HepG2 (cell line): ENCODE results near the gene TLNRD1. TPM values are rescaled to one million over a fixed set of nuclear protein-coding genes. Genes with fewer than 3 reads are reported as not detected.

Experiments used
- ATAC-seq: fragments of 200-7000 bp; cut with Tn5 transposase; 3 replicates; pipeline ENCODE4 v1.9.1; 2020; ENCODE audit warnings: mild to moderate bottlenecking, moderate library complexity
- BruUV-seq: library from RNA; stranded (reverse); fragments of 400-500 nt; replicated peaks from 2 replicates; lab custom pipeline; 2021; lab: Mats Ljungman, UMichigan
- CTCF ChIA-PET: fragments of 300-600 bp; formaldehyde crosslinking; extraction: SDS; loops from one replicate; lab custom pipeline; 2021; ENCODE audit warnings: low total read pairs, inconsistent platforms, low intra/inter-chr PET ratio; lab: Yijun Ruan, JAX
- POLR2A ChIA-PET: fragments of 350-600 bp; sonication (Branson Sonifier 250); formaldehyde crosslinking; loops from one replicate; lab custom pipeline; 2020; ENCODE audit warnings: antibody characterized with exemption, inconsistent platforms; lab: Yijun Ruan, JAX
- DNase-seq: peaks from one replicate; pipeline ENCODE4 v3.0.0-alpha.2; 2015; ENCODE audit warnings: low spot score
- FAIRE-seq: peaks from 3 replicates; lab custom pipeline; 2011; peaks lifted over from hg19 to GRCh38; lab: Jason Lieb, UNC
- H2AFZ ChIP-seq: one replicate; pipeline ENCODE4 v1.6.1; 2011; ENCODE audit warnings: low read length, inconsistent platforms
- H3K27ac ChIP-seq: fragments of 300-600 bp; 3 replicates; pipeline ENCODE4 v1.8.0; 2011; ENCODE audit warnings: mixed run types, mild to moderate bottlenecking, mixed read lengths, low read length, inconsistent platforms; ENCODE audit not compliant: insufficient read depth; ENCODE audit errors: extremely low read length
- H3K27me3 ChIP-seq, 2 experiments: fragments of 200-600 bp in 1 of 2; 2 replicates in 1 of 2; 3 replicates in 1 of 2; pipeline versions ENCODE4 v1.6.0 to v1.8.0; 2011; ENCODE audit warnings: low read length in 2 of 2, mild to moderate bottlenecking in 2 of 2, moderate library complexity in 2 of 2, inconsistent platforms in 1 of 2; ENCODE audit not compliant: insufficient read depth in 2 of 2, control insufficient read depth in 1 of 2
- H3K36me3 ChIP-seq, 2 experiments: fragments of 200-600 bp in 1 of 2; replicated peaks in 1 of 2; 2 replicates in 1 of 2; 3 replicates in 1 of 2; pipeline versions ENCODE4 v1.5.1 to v1.8.0; 2011; ENCODE audit warnings: low read length in 2 of 2, inconsistent platforms in 1 of 2; ENCODE audit not compliant: insufficient read depth in 2 of 2, control insufficient read depth in 1 of 2
- H3K4me1 ChIP-seq: 2 replicates; pipeline ENCODE4 v1.5.1; 2012; ENCODE audit warnings: low read length, inconsistent platforms; ENCODE audit not compliant: insufficient read depth
- H3K4me2 ChIP-seq: 2 replicates; pipeline ENCODE4 v1.6.0; 2011; ENCODE audit warnings: low read depth, low read length, inconsistent platforms
- H3K4me3 ChIP-seq, 3 experiments: fragments of 200-600 bp in 1 of 3; sonication (generic), shearing (Covaris generic) in 1 of 3; replicated peaks in 1 of 3; 2 replicates each; pipeline ENCODE4 v1.5.1; 2011 to 2016; ENCODE audit warnings: low read length in 3 of 3, inconsistent platforms in 2 of 3, low read depth in 2 of 3, mild to moderate bottlenecking in 2 of 3, control low read depth in 1 of 3, mixed read lengths in 1 of 3; ENCODE audit not compliant: insufficient read depth in 1 of 3
- H3K79me2 ChIP-seq: one replicate; pipeline ENCODE4 v1.6.1; 2011; ENCODE audit warnings: low read length, inconsistent platforms; ENCODE audit not compliant: insufficient read depth
- H3K9ac ChIP-seq: 2 replicates; pipeline ENCODE4 v1.6.0; 2011; ENCODE audit warnings: mild to moderate bottlenecking, low read depth, low read length, inconsistent platforms; ENCODE audit not compliant: insufficient read depth
- H3K9me3 ChIP-seq: 2 replicates; pipeline ENCODE4 v1.5.1; 2012; ENCODE audit warnings: mild to moderate bottlenecking, low read length
- H4K20me1 ChIP-seq: 2 replicates; pipeline ENCODE4 v1.6.0; 2011; ENCODE audit warnings: inconsistent platforms, mild to moderate bottlenecking, low read length, moderate library complexity; ENCODE audit not compliant: insufficient read depth
- HDAC6 ChIP-seq: fragments of 200-600 bp; sonication (generic); IDR thresholded peaks from 2 replicates; pipeline ENCODE4 v1.7.0; 2017; ENCODE audit warnings: mild to moderate bottlenecking, antibody characterized with exemption, low read length, low read depth
- TAF15 ChIP-seq: fragments of 200-400 bp; formaldehyde crosslinking; IDR thresholded peaks from one replicate; pipeline ENCODE4 v1.6.1; 2018; ENCODE audit warnings: mild to moderate bottlenecking, low read depth, low read length; ENCODE audit not compliant: poor library complexity, severe bottlenecking
- ZNF263 ChIP-seq: sonication (generic); formaldehyde crosslinking; IDR thresholded peaks from 2 replicates; pipeline ENCODE4 v1.4.0; 2020; ENCODE audit warnings: missing genetic modification reagents
- WGBS: methylation state at CpG from one replicate; pipeline ENCODE4 v1.1.6; 2017; ENCODE audit warnings: low lambda C conversion rate; 5-methylcytosine and 5-hydroxymethylcytosine counted together
- in situ Hi-C: cut with HindIII; loops from 2 replicates; pipeline ENCODE4 v1.10.0; 2017; ENCODE audit warnings: low pct_unique_long_range_greater_than_20kb; ENCODE audit not compliant: extremely low pct_ligation_motif_present
- intact Hi-C: fragments of 100-400 bp; cut with micrococcal nuclease; formaldehyde crosslinking; loops from one replicate; pipeline ENCODE4 v1.10.0; 2022; ENCODE audit not compliant: unreplicated experiment
- polyA plus RNA-seq, 8 experiments: library from polyadenylated mRNA; depleted of rRNA in 3 of 8; stranded (reverse) in 7 of 8; unstranded in 1 of 8; fragments of >200 nt; fragmentation: Illumina TruSeq in 4 of 8; extraction: Trizol in 4 of 8; gene quantifications; 2 replicates each; pipeline versions ENCODE4 v1.2.1 to v1.2.3, GENCODE V29; 2011 to 2016; ENCODE audit warnings: low read depth in 4 of 8, missing spikeins in 1 of 8, mixed read lengths in 1 of 8; ENCODE audit not compliant: insufficient read depth in 1 of 8
- total RNA-seq, 5 experiments: library from RNA; depleted of rRNA; stranded (reverse); fragments of >200 nt; fragmentation: Illumina TruSeq; extraction: Trizol; gene quantifications; 2 replicates each; pipeline ENCODE4 v1.2.3, GENCODE V29; 2016; ENCODE audit warnings: low read depth in 1 of 5
- TF ChIP-seq, protein P1 (sequence below): sonication (generic); formaldehyde crosslinking; IDR thresholded peaks from 2 replicates; pipeline ENCODE4 v1.8.1; 2023; ENCODE audit warnings: missing genetic modification reagents, mild to moderate bottlenecking, borderline replicate concordance
- TF ChIP-seq, protein P2 (sequence below): IDR thresholded peaks from 2 replicates; pipeline ENCODE4 v1.6.1; 2016; ENCODE audit warnings: mild to moderate bottlenecking, missing biosample characterization, missing genetic modification reagents
- TF ChIP-seq, protein P3 (sequence below): sonication (generic); formaldehyde crosslinking; IDR thresholded peaks from 2 replicates; pipeline ENCODE4 v1.4.0; 2020; ENCODE audit warnings: missing genetic modification reagents, borderline replicate concordance

TLNRD1 gene
- total and polyA plus RNA-seq, 2 of the 13 experiments (the other 11 are each of a cell fraction or from before 2014, with no cell fraction given) = 3.4 to 5.3 TPM

DNA sequence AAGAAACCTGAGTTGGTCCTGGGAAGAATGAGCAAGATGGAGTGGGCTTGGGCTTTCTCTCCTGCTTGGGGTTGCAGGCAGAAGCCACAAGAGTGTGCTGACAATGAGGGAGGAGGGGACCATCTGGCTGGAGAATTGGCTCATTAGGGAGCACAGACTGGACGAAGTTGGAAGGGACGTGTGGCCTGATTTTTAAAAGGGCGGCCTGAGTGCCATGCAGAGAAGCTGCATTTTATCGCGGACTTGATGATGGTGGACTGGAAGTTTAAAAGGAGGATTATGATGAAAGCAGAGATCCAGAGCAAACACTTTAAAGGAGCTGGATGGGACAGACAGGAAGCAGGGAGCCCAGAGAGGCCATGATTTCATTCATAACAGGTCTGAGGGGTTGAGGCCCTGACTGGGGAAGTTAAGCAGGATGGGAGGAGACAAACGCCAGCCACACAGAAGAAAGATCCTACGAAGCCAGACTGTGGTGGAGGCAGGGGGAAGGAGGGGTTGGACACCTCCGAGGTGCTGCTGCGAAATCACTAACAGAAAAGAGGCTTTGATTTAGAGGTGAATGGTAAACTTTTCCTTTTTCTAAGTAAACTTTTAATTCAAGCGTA is 23.6 kb downstream of the TLNRD1 start:
- Histone ChIP-seq H3K9ac (no peak overlapping the region), H4K20me1 (no peaks in the 10 kb centered on the region), H3K4me3 (no peak overlapping the region), H3K27me3 (peaks cover 0 to 8% of the 10 kb centered on the region in 2 experiments; a peak in 2 of 5 replicates), H3K27ac (no peak overlapping the region), H3K4me2 (no peak overlapping the region), H3K36me3 (no peaks in the 10 kb centered on the region), H3K4me1 (0 out of 2 replicates have a peak, but pooled peaks cover 10% of the 10 kb centered on the region), H2AFZ (no peak overlapping the region), H3K79me2 (no peaks in the 10 kb centered on the region), H3K9me3 (no peaks in the 10 kb centered on the region)
- WGBS = 57% methylated on average over 10 of the region's 10 CpGs
- ChIA-PET CTCF (no interaction called here), POLR2A (no interaction called here)
- no peak; the same call in 2 of the 3 replicates for ATAC-seq
- in situ Hi-C loops = no loop called here
- BruUV-seq = no TSS peak
- intact Hi-C loops = no loop called here
- TF ChIP-seq TAF15 (no peak), HDAC6 (no peak), ZNF263 (CRISPR knock-in tag) (0 out of 2 replicates have a peak, but pooled peaks have one; percentile 16)
- TF ChIP-seq, protein P1, sequence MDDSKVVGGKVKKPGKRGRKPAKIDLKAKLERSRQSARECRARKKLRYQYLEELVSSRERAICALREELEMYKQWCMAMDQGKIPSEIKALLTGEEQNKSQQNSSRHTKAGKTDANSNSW = no peak
- TF ChIP-seq, protein P2, sequence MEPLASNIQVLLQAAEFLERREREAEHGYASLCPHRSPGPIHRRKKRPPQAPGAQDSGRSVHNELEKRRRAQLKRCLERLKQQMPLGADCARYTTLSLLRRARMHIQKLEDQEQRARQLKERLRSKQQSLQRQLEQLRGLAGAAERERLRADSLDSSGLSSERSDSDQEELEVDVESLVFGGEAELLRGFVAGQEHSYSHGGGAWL (CRISPR knock-in tag) = no peak
- TF ChIP-seq, protein P3, sequence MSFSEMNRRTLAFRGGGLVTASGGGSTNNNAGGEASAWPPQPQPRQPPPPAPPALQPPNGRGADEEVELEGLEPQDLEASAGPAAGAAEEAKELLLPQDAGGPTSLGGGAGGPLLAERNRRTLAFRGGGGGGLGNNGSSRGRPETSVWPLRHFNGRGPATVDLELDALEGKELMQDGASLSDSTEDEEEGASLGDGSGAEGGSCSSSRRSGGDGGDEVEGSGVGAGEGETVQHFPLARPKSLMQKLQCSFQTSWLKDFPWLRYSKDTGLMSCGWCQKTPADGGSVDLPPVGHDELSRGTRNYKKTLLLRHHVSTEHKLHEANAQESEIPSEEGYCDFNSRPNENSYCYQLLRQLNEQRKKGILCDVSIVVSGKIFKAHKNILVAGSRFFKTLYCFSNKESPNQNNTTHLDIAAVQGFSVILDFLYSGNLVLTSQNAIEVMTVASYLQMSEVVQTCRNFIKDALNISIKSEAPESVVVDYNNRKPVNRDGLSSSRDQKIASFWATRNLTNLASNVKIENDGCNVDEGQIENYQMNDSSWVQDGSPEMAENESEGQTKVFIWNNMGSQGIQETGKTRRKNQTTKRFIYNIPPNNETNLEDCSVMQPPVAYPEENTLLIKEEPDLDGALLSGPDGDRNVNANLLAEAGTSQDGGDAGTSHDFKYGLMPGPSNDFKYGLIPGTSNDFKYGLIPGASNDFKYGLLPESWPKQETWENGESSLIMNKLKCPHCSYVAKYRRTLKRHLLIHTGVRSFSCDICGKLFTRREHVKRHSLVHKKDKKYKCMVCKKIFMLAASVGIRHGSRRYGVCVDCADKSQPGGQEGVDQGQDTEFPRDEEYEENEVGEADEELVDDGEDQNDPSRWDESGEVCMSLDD (CRISPR knock-in tag) = no peak
- DNase-seq = no peak
- FAIRE-seq = no peak
